ENCODE data around the gene KCNK13. TPM values are rescaled to one million over a fixed set of nuclear protein-coding genes. Genes with fewer than 3 reads are reported as not detected.

Gene KCNK13
- total and polyA plus RNA-seq, 2 of the 13 experiments (the other 11 are each of a cell fraction or from before 2014, with no cell fraction given): 0.08 to 0.29 TPM

DNA sequence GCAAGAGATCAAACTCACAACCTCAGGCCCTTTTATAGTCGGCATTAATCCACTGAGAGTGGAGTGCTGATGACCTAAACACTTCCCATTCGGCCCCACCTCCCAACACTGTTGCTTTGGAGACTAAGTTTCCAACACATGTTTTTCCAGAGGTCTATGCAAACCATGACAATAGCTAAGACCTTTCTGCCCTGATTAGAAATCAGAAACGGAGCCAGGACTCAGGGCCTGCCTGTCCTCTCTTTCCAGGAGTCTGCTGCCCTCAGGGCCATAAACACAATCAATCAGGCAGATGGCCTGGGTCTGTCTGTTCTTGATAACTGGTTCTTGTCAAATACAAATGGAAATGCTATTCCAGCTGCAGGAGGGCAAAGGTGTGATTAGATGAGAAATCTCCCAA is 97.4 kb downstream of the KCNK13 start (continued):
- TF ChIP-seq ZNF282 (IDR thresholded peaks at IDR 0.05; ENCODE audit: partially characterized antibody): no peak
- no peak for TF ChIP-seq AKAP8 (CRISPR knock-in tag; IDR thresholded peaks at IDR 0.05)
- TF ChIP-seq ZFP36 (IDR thresholded peaks at IDR 0.05; ENCODE audit: borderline replicate concordance, low read depth, low read length, partially characterized antibody): no peak
- TF ChIP-seq, protein P1, sequence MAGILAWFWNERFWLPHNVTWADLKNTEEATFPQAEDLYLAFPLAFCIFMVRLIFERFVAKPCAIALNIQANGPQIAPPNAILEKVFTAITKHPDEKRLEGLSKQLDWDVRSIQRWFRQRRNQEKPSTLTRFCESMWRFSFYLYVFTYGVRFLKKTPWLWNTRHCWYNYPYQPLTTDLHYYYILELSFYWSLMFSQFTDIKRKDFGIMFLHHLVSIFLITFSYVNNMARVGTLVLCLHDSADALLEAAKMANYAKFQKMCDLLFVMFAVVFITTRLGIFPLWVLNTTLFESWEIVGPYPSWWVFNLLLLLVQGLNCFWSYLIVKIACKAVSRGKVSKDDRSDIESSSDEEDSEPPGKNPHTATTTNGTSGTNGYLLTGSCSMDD (CRISPR knock-in tag; IDR thresholded peaks at IDR 0.05): no peak
- no peak for TF ChIP-seq TOPORS (CRISPR knock-in tag; IDR thresholded peaks at IDR 0.05)
- TF ChIP-seq, protein P2, sequence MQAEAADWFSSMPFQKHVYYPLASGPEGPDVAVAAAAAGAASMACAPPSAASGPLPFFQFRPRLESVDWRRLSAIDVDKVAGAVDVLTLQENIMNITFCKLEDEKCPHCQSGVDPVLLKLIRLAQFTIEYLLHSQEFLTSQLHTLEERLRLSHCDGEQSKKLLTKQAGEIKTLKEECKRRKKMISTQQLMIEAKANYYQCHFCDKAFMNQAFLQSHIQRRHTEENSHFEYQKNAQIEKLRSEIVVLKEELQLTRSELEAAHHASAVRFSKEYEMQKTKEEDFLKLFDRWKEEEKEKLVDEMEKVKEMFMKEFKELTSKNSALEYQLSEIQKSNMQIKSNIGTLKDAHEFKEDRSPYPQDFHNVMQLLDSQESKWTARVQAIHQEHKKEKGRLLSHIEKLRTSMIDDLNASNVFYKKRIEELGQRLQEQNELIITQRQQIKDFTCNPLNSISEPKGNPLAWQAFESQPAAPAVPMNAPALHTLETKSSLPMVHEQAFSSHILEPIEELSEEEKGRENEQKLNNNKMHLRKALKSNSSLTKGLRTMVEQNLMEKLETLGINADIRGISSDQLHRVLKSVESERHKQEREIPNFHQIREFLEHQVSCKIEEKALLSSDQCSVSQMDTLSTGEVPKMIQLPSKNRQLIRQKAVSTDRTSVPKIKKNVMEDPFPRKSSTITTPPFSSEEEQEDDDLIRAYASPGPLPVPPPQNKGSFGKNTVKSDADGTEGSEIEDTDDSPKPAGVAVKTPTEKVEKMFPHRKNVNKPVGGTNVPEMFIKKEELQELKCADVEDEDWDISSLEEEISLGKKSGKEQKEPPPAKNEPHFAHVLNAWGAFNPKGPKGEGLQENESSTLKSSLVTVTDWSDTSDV (CRISPR knock-in tag; IDR thresholded peaks at IDR 0.05): no peak
- TF ChIP-seq, protein P3, sequence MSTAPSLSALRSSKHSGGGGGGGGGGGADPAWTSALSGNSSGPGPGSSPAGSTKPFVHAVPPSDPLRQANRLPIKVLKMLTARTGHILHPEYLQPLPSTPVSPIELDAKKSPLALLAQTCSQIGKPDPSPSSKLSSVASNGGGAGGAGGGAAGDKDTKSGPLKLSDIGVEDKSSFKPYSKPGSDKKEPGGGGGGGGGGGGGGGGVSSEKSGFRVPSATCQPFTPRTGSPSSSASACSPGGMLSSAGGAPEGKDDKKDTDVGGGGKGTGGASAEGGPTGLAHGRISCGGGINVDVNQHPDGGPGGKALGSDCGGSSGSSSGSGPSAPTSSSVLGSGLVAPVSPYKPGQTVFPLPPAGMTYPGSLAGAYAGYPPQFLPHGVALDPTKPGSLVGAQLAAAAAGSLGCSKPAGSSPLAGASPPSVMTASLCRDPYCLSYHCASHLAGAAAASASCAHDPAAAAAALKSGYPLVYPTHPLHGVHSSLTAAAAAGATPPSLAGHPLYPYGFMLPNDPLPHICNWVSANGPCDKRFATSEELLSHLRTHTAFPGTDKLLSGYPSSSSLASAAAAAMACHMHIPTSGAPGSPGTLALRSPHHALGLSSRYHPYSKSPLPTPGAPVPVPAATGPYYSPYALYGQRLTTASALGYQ (CRISPR knock-in tag; IDR thresholded peaks at IDR 0.05): no peak
- no peak for TF ChIP-seq MED8 (CRISPR knock-in tag; IDR thresholded peaks at IDR 0.05; ENCODE audit: insufficient replicate concordance)
- TF ChIP-seq, protein P4, sequence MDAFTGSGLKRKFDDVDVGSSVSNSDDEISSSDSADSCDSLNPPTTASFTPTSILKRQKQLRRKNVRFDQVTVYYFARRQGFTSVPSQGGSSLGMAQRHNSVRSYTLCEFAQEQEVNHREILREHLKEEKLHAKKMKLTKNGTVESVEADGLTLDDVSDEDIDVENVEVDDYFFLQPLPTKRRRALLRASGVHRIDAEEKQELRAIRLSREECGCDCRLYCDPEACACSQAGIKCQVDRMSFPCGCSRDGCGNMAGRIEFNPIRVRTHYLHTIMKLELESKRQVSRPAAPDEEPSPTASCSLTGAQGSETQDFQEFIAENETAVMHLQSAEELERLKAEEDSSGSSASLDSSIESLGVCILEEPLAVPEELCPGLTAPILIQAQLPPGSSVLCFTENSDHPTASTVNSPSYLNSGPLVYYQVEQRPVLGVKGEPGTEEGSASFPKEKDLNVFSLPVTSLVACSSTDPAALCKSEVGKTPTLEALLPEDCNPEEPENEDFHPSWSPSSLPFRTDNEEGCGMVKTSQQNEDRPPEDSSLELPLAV (CRISPR knock-in tag; conservative IDR thresholded peaks at IDR 0.05; ENCODE audit: low read depth): no peak
- no peak for TF ChIP-seq MIXL1 (CRISPR knock-in tag; IDR thresholded peaks at IDR 0.05)

Measured in HepG2 (cell line).